ENCODE results near the gene OSBPL9.
"Not testable (repeated sequence)": the region's sequence is repeated elsewhere in the genome, so short reads cannot be mapped to it uniquely, and the experiment has no call there.

The OSBPL9 gene

DNA sequence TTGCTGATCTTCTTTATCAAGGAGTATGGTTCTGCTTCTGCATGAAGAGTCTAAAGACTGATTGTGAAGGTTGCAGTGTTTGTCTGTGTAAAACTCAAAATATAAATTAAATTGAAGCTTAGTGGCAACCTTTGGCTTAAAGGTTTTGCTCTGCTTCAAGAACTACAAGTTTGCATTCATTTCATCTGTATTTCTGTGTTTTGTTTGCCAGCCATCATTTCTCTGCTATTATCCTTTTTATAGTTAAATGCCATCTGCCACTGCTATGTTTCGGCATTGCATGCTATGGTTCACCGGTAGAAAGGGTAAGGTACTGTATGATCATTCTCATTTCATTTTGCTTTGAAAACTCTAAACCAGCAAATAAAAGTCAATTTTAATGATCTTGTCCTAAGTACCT lies 52.9 kb downstream of the OSBPL9 start:
- no peak for DNase-seq

- no peak for DNase-seq
Measured at GRCh38 chr1:51671527-51672325, 54.8 kb downstream of the OSBPL9 start.

GRCh38 chr1:51673279-51673678 lies 56.4 kb downstream of the OSBPL9 start:
- DNase-seq: no peak

DNA sequence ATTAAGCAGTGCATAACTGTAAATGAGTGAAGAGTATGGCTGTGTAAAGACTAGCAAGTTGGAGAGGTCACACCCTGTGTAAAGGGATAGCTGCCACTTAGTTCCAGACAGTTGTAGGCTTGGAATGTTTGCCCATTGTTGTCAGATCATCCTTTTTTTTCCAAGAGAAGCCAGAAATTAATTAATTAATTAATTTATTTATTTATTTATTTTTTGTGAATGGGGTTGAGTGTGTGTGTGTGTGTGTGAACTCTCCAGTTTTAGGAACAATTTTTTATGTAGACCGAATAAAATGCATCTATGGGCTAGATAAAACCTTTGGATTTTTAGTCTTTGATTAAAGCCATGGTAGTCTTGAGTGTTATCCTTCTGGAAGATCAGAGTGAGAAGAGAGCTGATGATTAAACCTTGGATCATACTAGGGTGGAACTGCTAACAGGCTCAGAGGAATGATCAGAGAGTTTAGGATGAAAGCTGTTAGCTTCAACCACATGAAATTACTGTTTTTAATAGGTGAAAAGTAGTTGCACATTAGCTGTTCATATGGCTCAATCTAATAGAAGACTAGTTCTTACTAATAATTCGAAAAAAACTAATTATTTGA lies 58.4 kb downstream of the OSBPL9 start:
- DNase-seq: no peak

GRCh38 chr1:51679435-51679834 lies 62.5 kb downstream of the OSBPL9 start:
- no peak for DNase-seq

DNA sequence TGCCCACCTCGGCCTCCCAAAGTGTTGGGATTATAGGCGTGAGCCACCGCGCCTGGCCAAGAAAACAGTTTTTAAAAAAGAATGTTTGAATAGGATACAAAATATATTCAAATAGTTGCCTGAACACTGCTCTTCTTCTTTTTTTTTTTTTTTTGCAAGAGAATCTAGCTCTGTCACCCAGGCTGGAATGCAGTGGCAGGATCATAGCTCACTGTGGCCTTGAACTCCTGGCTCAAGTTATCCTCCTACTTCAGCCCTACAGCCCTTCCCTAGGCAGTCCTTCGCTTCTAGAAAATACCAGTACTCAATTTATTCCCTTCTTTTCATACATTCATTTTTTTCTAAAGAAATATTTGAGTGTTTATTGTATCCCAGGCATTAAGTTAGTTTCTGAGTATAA lies 67.9 kb downstream of the OSBPL9 start:
- DNase-seq: no peak

- DNase-seq: no peak
Measured at GRCh38 chr1:51686450-51686849, 69.6 kb downstream of the OSBPL9 start.

GRCh38 chr1:51689075-51689440 lies 72.2 kb downstream of the OSBPL9 start:
- no peak for DNase-seq

- DNase-seq: no peak
Measured at GRCh38 chr1:51689643-51690042, 72.8 kb downstream of the OSBPL9 start.

- DNase-seq: peak; percentile 59 to 72
Measured at GRCh38 chr1:51690285-51690961, 73.5 kb downstream of the OSBPL9 start.

GRCh38 chr1:51691920-51692319 lies 75.0 kb downstream of the OSBPL9 start:
- no peak for DNase-seq

- peak in 1 of 2 donors; percentile 22 for DNase-seq
Measured at GRCh38 chr1:51693419-51694155, 76.7 kb downstream of the OSBPL9 start.

- DNase-seq: no peak
Measured at GRCh38 chr1:51697166-51697565, 80.3 kb downstream of the OSBPL9 start.

GRCh38 chr1:51699391-51699790 lies 82.5 kb downstream of the OSBPL9 start:
- no peak for DNase-seq

DNA sequence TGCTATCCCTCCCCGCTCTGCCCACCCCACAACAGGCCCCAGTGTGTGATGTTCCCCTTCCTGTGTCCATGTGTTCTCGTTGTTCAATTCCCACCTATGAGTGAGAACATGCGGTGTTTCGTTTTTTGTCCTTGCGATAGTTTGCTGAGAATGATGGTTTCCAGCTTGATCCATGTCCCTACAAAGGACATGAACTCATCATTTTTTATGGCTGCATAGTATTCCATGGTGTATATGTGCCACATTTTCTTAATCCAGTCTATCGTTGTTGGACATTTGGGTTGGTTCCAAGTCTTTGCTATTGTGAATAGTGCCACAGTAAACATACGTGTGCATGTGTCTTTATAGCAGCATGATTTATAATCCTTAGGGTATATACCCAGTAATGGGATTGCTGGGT lies 84.9 kb downstream of the OSBPL9 start:
- not testable (repeated sequence) for DNase-seq

- not testable (repeated sequence) for DNase-seq
Measured at GRCh38 chr1:51702220-51702619, 85.3 kb downstream of the OSBPL9 start.

DNA sequence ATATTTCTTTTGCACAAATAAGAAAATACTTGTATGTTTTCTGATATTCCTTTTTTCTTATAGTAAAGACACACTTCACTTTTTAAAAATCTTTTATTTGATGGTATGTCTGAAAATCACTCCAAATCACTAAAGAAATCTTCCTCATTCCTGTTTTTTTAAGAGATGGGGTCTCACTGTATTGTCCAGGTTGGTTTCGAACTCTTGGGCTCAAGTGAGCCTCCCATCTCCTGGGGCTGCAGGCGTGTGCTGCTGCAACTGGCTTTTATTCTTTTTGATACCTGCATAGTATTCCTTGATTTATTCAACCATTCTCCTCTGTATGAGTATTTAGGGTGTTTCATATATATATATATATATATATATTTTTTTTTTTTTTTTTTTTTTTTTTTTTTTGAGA lies 88.1 kb downstream of the OSBPL9 start:
- no peak for DNase-seq

DNA sequence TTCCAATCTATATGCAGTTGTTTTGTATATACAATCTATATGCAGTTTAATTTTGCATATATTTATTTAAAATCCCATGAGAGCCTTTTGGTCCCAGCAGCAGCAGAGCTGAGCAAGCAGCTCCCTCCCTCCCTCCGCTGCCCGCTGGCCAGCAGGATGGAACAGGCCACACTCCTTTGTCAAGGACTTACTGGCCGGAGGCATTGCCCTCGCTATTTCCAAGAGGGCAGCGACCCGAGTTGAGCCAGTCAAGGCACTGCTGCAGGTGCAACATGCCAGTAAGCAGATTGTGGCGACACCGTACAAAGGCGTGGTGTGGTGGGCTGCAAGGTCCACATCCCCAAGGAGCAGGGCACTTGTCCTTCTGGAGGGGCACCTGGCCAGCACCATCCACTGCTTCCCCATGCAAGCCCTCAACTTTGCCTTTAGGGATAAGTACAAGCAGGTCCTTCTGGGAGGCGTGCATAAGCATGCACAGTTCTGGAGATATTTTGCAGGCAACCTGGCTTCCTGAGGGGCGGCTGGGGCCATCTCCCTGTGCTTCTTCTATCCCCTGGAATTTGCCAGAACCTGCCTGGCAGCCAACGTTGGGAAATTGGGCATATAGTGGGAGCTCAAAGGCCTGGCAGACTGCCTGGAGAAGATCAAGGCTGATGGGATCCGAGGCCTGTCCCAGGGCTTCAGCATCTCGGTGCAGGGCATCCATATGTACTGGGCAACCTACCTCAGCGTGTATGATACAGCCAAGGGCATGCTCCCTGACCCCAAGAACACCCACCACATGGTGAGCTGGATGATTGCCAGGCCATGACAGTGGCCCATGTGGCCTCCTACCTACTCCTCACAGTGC lies 92.2 kb downstream of the OSBPL9 start:
- DNase-seq: no peak

DNA sequence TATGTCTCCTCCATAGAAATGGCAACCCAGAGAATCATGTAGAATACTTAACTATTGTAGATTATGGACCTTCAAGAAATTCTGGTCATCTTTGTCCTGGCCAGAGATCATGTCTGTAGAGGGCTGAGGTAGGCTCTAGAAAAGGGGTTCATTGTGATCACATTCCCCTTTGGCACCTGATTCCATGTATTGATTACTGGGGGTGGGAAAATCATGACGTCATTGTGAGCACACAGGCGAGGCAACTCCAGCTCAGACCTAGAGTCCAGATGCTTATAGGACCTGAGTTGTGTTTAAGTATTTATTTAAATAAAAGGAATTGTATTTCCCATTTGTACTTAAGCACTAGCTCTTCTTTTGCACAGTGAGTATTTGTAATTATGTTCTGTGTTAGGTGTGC lies 93.1 kb downstream of the OSBPL9 start:
- no peak for DNase-seq

DNA sequence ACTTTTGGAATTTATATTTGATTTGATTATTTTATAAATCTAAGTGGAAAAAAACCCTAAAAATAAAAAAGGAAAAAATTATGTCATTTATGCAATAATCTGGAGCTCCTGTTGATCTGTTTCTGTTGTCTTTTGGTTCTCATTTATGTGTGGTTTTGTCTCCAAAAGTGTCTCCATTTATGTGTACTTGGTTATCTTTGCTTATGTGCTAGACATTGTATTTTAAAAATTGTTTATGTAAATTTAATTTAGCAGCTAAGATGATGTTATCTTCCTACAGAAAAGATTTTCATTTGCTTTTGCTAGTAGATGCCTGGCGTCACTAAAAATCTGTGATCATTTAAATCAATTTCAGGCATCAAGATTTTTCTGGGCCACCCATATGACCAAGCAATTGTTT lies 95.7 kb downstream of the OSBPL9 start:
- no peak for DNase-seq

DNA sequence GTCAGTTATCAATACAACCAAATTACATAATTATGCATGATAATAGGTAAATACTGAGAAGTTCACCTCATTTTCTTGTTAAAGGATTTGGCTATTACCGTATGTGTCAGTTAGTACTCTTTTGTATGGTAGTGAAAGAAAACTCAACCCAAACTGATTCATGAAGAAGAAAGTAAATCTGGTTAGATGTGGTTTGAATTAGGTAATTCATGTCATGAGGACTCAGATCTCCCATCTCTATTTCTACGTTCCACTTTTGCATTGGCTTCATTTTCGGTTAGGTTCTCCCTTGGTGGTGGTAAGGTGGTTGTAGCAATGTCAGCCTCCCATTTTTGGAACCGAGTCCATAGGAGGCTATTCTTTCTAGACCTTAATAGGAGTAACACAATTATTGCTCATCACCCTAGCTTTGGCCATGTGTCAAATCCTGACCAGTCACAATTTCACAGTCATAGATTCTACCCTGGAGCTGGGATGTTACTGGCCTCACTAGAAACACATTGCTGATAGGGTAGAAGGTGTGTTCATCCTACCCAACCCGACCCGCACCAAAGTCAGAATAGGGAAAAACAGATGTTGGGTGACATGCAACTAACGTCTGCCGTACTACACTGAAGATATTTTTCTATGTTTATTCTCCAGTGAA lies 97.6 kb downstream of the OSBPL9 start:
- DNase-seq: no peak

DNA sequence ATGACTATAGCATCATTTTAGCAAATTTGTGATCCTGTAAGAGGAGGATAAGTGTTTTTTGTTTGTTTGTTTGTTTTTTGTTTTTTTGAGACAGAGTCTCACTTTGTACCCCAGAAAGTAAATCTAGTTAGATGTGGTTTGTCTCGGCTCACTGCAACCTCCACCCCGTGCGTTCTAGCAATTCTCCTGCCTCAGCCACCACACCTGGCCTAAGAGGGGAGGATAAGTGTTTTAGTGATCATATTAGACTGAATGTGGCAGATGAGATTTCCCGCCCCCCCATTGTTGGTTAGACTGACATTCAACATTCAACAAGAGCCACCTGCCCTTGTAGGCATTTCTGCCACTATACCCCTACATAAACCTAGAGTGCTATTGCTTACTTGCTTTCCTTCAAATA lies 98.5 kb downstream of the OSBPL9 start:
- no peak for DNase-seq
